Endothelial cell of umbilical vein (primary cell): ENCODE measurements around the gene RPP30.

Experiments
- CTCF ChIP-seq, 2 donors: IDR thresholded peaks; 1 replicate in 1 of 2; 2 replicates in 1 of 2; pipeline ENCODE4 v1.5.1; 2011; ENCODE audit warnings: low read length in 2 of 2, mild to moderate bottlenecking in 2 of 2, moderate library complexity in 2 of 2, control low read depth in 1 of 2, inconsistent platforms in 1 of 2, low read depth in 1 of 2; ENCODE audit not compliant: insufficient read depth in 1 of 2; ENCODE audit errors: extremely low read depth in 1 of 2
- EZH2 ChIP-seq: IDR thresholded peaks from 2 replicates; pipeline ENCODE4 v1.6.1; 2012; ENCODE audit warnings: borderline replicate concordance, low read depth, mild to moderate bottlenecking, moderate library complexity, low read length, inconsistent platforms; ENCODE audit not compliant: severe bottlenecking
- FOS ChIP-seq: IDR thresholded peaks from 2 replicates; pipeline ENCODE4 v1.6.1; 2011; ENCODE audit warnings: mild to moderate bottlenecking, low read length, moderate library complexity, borderline replicate concordance; ENCODE audit not compliant: insufficient read depth
- MAX ChIP-seq: IDR thresholded peaks from 2 replicates; pipeline ENCODE4 v1.6.1; 2011; ENCODE audit not compliant: insufficient read depth, insufficient read length
- POLR2A ChIP-seq: IDR thresholded peaks from 2 replicates; pipeline ENCODE4 v1.6.1; 2012; ENCODE audit warnings: low read depth, mild to moderate bottlenecking, control low read depth, low read length
- POLR2AphosphoS5 ChIP-seq: IDR thresholded peaks from 2 replicates; pipeline ENCODE4 v1.6.1; 2012; ENCODE audit warnings: low read depth, mild to moderate bottlenecking, control low read depth, low read length, moderate library complexity; ENCODE audit not compliant: insufficient read depth

GRCh38 chr10:90923111-90923731 lies 51.4 kb downstream of the RPP30 start:
- no peak for TF ChIP-seq CTCF (IDR thresholded peaks at IDR 0.05; ENCODE audit: extremely low read depth in 1 of 2, insufficient read depth in 1 of 2, low read depth in 1 of 2, low read length in 2 of 2)
- TF ChIP-seq EZH2, result no peak
- no peak for TF ChIP-seq MAX
- TF ChIP-seq POLR2A, result no peak
- TF ChIP-seq FOS, result no peak
- TF ChIP-seq POLR2AphosphoS5, result no peak
